Activated naive CD4-positive, alpha-beta T cell treated with Interleukin-2 at 50 U/mL for 16 hours (primary cell): Measurements from ENCODE around the gene PDE7B.

Source experiments
- DNase-seq: peaks from one replicate; pipeline ENCODE4 v3.0.0-alpha.2; 2020

Gene PDE7B

DNA sequence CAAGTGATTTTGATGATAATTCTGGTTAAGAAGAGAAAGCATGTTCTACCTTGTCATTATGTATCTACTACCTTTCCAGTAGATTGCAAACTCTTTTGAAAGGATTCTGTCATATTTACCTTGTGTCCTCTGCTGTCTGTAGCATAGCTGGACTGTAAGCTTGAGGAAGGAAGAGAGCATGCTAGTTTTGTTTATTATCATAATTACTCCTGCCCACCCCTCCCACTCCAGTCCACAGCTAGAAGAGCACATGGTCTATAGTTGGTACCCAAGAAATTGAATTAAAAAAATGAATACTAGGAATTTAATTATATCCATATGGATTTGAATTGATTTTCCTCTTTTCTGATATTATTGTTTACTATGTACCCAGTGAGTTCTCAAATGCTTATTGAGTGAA is 40.2 kb downstream of the PDE7B start:
- no peak for DNase-seq

DNA sequence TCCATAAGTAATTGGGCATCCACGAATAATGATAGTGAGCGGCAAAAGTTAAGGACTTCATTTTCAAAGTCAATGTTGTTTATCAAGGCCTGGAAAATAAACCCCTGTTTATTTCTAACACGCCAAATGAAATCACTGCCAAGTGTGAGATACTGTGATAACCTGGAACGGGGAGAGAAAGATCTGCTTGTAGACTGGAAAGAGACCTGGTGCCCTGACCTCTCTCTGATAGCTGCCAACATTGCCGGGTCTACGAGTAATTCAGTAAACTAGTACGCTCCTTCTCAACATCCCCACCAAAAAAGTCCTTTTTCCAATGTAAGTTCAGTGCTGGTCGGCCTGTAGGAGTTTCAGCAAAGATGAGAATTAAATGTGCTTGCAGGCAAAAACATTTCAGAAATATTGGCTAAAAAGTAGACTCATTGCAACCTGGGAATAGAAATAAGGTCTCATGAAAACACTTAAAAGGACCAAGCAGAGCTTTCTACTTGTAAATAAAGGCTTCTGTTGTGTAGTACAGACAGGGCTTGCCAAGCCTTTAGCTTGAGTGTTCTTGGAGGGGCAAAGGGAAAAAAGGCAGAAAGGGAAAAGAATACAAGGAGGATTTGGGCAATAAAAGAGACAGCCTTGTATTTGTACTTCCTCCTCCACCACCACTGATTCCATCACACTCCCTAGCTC is 43.9 kb downstream of the PDE7B start:
- DNase-seq = no peak

DNA sequence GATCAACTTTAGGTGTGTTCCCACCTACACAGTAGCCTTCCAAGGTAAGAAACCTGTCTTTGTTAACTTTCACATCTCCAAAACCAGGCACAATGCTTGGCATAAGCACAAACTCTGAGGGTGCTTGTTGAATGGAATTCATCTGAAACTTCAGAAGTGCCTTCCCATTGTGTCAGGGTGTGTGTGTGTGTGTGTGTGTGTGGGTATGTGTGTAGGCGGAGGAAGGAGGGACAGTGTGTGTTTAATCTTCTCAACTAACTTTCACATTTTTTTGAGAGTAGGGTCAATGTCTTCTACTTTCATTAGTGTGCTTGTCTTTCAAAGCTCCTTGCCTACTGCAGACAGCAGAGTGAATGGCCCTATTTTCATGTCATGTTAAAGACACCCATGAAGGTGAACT is 45.6 kb downstream of the PDE7B start:
- DNase-seq = no peak

DNA sequence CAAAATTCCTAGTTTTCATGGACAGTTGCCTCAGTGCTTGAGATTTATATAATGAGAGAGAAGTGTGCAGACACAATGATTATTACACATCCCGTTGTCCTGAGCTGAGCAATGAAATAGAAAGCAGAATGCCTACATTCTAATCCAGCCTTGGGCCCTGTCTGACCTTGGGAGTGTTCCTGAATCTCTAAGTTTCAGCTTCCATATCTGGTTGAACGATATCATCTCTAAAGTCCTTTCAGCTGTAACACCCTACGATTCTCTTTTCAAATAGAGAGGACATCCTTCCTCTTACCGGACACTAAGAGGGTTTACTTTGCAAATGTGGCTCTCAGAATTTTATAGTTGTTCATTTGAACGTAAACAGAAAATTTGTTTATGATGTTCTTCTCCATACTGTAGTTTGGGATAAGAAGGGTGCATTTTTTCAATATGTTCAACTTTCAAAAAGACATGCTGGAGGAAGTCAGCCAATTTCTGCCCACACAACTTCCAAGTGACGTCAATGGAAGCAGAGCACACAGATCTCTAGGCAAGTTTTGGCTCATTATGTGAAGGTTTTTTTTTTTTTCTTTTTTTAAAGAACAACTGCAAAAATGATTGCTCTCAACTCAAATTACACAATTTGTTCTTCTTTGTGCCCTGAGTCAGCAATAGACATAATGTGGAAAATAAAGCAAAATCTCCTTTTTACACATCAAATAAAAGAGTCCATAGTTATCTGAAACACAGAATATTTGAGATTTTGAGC is 50.4 kb downstream of the PDE7B start:
- DNase-seq = no peak

DNA sequence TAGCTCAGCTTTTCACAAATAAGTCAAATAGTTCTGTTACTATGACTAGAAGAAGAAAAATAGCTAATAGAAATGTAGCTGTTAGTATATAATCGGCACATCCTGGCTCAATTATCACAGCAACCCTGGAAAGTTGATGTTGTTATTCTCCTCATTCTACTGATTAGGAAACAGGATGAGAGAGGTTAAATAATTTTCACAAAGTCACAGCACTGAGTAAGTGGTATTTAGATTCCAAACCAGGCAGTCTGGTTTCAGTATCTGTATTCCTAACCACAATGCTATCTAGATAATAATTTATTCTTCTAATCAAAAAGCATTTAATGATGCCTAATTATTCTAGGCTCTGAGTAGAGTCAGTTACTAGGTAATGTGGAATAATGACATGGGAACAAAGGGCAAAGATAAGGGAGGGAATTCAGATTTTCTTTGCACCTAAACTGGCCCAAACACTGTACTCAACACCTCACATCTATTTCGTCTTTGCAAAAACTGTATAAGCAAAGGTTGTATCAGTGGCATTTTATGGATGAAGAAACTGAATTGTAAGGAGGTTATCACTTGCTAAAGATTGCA is 51.3 kb downstream of the PDE7B start:
- DNase-seq = no peak

DNA sequence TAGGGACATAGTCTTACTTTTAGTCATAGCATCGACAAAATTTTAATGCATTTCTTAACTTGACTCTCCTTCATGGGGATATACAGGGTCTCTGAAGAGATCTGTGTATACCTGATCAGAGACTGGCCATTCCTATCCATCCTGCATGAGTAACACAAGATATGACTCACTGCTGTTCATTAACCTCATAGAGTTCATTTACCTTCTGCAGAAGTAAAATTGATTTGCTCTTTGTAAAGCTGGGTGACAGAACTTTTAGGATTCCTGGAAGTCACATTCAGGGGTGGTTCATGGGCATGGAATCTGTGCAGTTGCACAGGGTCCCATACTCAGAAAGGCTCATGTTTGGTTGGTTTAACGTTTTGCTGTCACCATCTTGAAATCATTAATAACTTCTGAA is 53.2 kb downstream of the PDE7B start:
- DNase-seq = no peak

DNA sequence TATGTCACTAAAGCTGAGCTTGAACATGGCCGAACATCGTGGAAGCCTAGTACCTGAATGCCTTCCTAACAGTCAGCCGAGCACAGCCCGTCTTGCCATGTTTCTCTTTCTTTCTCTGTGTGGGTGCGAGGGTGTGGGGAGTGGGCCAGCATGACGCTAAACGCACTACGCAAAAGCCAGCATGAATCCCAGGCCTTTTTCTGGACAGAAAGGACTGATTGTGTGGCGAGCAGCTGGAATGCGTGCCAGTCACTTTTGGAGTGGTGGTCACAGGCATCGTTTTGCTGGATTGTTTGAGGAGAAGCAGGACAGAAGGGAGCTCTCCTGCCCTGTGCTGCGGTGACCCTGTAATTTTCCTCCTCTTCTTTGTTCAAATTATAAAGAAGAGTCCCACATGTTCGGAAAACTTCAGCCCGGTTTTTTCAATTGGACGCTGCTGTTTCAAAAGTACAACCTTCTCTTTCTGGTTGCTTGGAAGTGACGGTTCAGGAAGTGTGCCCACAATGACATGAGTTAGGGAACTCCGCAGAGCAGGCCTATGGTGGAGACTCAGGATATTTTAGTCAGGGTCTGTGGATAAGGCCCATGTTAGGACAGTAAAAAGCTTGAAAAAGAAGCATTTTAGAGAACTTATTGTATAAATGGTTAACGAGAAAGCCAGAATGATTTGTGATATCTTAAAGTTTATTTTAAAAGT is 54.3 kb downstream of the PDE7B start:
- DNase-seq = no peak

DNA sequence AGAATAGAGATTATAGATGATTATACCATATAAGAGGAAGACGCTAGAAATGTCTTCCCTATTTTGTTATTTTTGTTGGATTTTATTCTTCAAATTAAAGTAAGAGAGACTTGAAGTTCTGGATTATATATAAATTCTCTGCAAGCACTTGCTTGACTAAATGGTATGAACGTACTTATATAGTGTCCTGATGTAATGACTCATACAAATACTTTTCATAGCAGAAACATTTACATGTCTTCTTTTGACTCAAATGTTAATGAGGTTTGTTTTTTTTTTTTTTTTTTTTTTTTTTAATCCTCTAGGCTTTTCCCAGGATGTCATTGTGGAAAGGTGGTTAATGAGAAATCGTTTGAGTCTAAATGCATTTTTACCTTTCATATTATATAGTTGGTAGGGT is 55.0 kb downstream of the PDE7B start:
- DNase-seq = no peak

DNA sequence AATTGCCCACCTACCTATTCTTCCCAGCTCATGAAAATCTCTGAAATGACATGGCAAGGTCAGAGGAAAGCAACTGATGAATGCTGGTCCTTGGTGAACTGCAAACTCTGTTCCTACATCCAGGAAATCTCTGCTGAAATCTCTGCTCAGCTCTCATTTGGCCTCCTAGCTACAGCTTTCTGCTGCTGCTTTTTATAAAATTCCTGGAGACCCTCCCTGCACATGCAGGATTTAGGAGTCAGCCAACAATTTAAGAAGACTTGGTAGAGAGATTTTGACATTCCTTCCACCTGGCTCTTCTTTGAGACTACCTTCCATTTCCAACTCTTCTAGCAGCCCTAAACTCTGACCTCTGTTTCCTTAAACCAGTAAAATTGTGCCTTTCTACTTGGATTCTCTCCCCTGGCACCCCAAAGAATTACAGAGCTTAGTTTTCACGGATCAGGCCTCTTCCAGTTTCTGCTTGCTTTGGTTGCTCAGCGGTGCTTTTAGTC is 55.5 kb downstream of the PDE7B start:
- no peak for DNase-seq

DNA sequence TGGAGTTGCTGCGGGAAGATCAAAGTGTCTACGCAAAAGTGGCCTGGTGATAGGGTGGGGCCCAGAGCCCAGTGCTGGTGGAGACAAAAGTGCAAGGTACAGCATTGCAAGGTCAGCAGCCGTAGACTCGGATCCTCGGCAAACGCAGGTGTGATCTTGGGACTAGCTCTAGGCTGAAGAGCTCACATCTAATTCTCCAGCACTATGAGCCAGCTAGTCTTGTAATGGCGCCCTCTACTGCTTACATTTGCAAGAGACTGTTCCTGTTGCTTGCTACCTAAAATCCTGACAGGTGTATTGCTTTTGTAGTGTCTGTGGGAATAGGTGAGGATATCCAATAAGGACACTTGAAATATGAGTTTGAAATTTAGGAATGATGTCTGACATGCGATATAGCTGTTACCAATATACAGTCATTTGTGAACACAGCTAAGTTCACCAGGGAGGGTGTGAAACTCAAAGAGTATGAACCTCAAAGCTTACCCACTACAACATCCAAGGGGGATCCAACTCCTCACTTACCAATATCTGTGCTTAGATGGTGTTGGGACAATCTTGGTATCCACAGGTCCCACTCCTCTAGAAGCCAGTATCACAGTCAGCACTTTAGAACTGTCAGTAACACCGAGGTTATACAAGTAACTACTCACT is 58.4 kb downstream of the PDE7B start:
- DNase-seq = peak; percentile 30

DNA sequence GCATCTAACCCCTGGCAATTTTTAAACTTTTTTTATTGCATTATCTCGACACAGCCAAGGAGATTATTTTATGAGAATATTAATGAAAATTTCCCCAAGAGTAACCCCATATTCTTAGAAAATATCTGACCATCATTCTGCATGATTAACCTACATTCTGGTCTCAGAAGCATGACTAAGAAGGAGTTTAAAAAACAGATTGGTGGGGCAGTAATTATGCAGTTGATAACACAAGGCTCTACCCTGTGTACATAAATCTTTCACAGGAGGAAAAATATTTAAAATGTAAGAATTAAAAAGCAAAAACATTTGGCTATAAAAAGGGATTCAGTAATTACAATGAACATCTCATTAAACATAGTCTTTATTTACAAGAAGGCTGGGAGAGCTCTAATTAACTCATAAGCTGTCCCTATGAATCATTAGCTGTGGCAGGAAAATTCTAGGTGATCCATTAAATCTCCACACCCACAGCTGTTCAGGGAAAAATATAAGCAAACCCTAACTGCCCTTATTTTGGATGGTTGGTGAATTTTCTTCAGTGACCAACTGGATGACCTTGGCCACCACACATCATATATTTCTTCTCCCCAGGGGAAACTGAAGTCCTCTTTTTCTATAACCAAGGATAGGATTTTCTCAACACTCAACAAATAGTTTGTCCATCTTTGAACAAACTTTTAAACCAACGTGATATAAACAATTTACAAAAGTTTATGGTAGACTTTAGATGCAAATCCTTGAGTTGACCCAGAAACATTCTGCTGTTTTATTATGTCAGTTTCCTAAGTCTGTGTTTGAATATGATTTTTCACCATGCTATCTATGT is 59.5 kb downstream of the PDE7B start:
- no peak for DNase-seq

DNA sequence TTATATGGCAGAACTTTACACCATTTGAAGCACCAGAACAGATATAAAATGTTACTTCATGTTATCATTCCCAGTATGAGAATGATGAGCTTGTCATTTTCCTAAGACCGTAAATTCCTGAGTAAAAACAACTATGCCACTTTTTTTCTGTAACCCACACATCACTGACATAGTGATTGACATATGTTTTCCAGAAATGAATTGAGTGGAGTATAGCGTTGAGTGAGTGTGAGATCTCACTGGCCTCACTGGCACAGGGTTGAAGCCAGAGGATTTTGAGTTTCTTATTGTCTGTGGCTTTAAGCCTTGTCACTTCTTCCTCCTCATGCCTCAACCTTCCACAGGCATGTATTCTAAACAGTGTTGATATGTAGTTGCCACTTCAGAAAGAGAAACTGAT is 62.3 kb downstream of the PDE7B start:
- no peak for DNase-seq

DNA sequence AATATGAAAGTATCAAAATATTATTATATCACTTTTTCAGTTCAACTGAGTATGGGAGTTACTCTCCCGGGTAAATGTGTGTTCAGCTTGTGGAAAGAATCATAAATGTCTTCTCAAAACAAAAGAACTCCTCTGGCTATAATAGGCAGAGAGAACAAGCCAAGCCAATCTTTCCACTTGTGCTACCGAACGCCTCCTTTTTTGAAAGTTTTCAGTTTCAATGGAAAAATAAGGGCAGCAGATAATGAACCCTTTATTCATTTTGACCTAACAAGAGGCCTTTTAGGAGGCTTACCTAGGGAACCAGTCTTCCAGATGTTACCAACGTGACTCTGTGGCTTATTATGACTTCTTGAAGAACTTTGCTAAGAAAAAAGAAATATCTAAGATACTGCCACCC is 67.5 kb downstream of the PDE7B start:
- no peak for DNase-seq

DNA sequence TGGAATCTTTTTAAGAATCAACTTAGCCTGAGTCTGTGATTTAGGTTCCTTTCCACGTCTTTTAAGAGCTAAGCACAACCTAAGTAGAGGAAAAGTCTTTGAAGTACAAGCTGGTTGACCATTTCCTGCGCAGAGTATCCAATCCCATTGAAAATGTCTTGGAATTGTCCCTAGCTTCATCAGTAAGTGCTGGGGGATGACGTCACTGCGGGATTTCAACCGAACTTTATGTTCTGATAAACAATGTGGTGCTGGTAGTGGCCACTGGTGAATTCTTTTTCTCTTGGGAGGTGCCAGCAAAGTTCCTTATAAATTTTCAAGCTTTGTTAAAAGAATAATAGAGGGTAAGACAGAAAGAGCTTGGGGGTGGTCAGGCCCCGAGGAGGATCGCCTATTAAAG is 69.2 kb downstream of the PDE7B start:
- DNase-seq = no peak

DNA sequence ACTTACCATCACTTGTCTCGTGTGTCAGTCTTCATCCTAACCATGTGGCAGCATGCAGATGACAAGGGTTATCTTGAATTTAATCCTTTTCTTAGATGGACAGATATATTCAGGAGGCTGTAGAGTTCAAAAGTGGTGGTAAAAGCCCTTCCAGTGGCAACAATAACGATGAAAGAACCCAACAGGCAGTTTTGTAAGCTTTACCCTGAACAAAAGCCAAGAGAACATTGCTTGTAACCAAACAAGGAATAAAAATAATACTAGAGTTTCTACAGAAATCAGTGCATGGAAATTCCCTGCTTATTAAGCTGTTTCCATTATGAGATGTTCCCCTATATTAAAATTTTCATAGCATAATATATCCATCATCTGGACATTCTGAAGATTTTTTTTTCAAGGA is 69.7 kb downstream of the PDE7B start:
- DNase-seq = no peak

DNA sequence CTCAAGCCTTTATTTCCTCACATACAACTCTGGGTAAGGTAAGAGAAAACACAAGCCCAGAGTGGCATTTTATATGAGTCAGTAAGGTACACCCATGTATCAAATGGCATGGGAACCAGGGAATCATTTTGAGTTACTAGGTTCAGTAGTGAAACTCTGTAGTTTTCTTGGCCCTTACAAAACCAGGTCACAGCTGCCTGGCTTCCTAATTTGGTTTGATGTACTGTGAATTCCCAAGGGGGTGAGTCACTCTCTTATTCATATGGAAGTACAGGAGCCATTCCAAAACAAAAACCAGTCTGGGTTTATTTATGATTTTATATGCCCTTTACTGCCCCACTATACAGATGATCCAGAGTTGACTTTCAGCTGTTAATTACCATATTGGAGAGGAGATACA is 70.7 kb downstream of the PDE7B start:
- DNase-seq = no peak

DNA sequence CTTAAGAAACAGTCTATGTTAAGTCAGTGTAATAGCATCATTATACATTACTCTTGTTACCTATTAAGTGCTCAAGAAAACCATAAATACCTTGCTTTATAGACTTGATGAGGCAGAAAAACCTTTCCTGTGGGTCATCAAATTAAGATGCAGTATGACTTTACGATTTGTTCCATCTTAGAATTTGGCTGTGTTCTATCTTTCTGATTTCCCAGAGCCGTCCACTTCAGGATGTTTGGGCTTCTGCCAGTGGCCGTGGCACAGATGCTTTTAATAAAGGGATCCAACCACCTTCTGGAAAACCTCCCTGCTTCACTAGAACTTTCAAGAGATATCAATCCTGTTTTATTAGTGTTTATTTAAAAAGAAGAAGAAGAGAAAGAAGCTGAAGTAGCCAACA is 71.2 kb downstream of the PDE7B start:
- no peak for DNase-seq

DNA sequence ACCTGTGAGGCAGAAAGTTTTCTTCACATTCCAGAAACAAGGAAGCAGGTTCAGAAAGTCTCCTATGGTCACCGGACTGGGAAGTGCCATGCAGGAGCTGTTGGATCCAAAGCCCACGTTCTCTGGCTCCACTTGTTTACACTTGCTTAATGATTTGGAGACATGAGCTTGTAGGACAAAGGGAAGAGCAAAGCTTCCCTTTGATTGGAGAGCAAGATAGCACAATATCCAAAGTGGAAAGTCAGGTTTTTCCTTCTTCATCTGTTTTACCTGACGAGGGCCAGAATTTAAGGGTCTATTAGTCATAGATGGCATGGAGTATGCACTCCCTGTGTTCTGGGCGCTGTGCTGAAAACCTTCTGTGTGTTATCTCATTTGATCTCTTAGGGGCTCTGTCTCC is 81.2 kb downstream of the PDE7B start:
- no peak for DNase-seq

DNA sequence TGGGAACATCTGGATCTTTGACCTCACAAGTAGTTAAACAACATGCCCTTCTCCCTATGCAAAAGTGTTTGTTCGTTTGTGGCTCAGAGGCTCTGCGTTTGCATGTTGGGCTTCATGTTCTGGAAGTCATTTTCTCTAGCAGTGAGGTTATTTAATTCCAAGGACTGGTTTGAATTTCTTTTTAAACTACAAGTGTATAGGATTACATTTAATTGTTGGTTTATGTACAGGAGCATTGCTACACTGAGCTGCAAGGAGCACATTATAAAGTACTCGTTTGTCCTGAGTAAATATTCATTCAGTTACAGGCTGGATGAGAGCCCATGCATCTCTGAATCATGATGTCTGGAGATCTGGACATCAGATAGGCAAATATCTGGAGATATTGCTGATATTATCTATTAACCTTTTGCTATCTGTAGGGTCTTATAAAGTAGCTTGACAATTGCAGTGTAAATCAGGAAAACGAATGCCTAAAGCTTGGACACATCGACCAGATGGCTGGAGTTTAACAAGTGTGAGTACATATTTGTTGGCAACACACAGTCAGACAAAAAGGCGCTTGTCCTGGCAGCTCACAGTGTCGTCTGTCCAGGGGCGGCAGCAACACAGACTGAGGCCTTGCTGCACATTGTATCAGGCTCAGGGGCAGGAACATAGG is 84.6 kb downstream of the PDE7B start:
- no peak for DNase-seq

DNA sequence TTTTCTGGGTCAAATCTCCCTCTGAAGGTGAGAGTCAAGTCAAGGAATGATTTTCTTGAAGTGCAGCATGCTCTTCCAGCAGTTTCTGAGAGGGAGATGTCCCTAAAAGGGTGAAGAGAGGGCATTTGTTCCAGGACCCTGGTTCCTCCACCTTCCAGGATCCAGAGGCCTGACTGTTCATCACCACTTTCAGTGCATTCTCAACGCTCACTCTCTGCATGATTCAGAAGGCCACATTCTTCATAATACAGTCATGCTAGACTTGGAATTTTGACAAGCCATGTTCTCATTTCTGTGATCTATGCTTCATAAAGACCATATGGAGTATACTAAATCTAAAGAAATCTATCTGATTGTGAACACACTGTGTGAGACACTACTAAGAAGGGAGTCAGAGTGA is 85.1 kb downstream of the PDE7B start:
- DNase-seq = no peak

DNA sequence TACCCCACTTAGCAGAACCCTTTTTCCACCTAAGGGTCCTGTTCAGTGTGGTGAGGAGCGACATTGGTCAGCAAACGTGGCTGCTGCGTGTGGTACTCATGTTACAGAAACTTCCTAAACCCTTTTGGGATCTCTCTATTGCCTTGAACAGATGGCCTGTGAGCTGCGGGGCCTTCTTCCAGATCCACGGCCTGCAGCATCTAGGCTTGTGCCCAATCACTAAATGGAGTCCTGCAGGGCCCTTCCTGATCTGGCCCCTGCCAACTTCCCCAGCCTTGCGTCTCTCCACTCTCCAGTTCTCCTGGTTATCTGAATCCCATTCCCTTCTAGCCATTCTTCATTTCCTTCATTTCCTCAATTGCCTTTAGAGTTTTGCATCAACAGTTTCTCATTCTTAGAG is 85.6 kb downstream of the PDE7B start:
- DNase-seq = no peak
